ENCODE results near the gene CORO7.

Gene CORO7

GRCh38 chr16:4416200-4417032 is at the start of gene CORO7:
Gene CORO7 (minus strand): TSS chr16:4416596. CDS start chr16:4416518, 78 bp downstream.
- DNase-seq (ENCODE audit: insufficient read length, low spot score) (peak; percentile 95), FAIRE-seq (no peak)
- peak; percentile 30; the same call in 1 of the 2 replicates for TF ChIP-seq POLR2A (IDR thresholded peaks at IDR 0.05; ENCODE audit: low read depth, low read length)

- FAIRE-seq: no peak
- peak; percentile 35 for DNase-seq (ENCODE audit: insufficient read length, low spot score)
- no peak for TF ChIP-seq POLR2A (IDR thresholded peaks at IDR 0.05; ENCODE audit: low read depth, low read length)
Measured at GRCh38 chr16:4463522-4464163, 47.2 kb upstream of the CORO7 start.

GRCh38 chr16:4461250-4462085 is 45.1 kb upstream of the CORO7 start:
- FAIRE-seq (no peak), DNase-seq (ENCODE audit: insufficient read length, low spot score) (no peak)
- TF ChIP-seq POLR2A (IDR thresholded peaks at IDR 0.05; ENCODE audit: low read depth, low read length): no peak

DNA sequence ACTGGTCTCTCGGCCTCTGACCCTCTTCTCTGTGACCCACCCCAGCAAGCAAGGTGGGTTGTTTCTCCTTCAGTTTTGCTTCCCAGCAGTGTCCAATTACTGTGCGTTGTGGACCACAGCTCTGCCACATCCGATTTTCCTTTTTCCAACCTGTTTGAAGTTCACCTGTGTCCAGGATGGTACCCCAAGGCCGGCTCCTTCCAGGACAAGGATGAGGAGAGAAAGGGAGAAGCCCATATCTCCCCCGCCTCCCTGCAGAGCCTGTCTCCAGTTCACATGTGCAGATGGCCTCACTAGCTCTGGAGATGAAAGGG is 44.5 kb upstream of the CORO7 start:
- no peak for FAIRE-seq
- no peak for DNase-seq (ENCODE audit: insufficient read length, low spot score)
- TF ChIP-seq POLR2A (IDR thresholded peaks at IDR 0.05; ENCODE audit: low read depth, low read length): no peak

- FAIRE-seq (no peak), DNase-seq (ENCODE audit: insufficient read length, low spot score) (no peak)
- TF ChIP-seq POLR2A (IDR thresholded peaks at IDR 0.05; ENCODE audit: low read depth, low read length): no peak
Measured at GRCh38 chr16:4455951-4456350, 39.6 kb upstream of the CORO7 start.

DNA sequence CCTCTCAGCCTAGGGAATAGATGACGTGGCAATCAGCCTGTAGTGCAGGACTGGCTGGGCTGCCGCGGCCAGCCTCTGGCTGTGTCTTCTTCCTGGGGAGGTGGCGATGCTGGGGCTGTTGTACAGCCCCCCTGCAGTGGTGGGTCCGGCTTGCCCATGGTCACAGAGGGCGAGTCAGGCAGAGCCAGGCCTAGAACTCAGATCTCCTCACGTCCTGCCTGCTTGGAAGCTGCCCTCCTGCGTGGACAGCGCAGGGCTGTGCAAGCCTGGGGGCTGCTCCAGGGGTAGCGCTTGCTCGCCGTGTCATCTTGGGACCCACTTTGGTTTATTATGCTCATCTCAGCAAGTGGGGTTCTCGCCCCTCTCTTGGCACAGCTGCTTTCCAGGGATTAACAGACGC is 38.7 kb upstream of the CORO7 start:
- DNase-seq (ENCODE audit: insufficient read length, low spot score) (no peak), FAIRE-seq (no peak)
- TF ChIP-seq POLR2A (IDR thresholded peaks at IDR 0.05; ENCODE audit: low read depth, low read length): no peak

GRCh38 chr16:4454623-4455022 is 38.2 kb upstream of the CORO7 start:
- no peak for TF ChIP-seq POLR2A (IDR thresholded peaks at IDR 0.05; ENCODE audit: low read depth, low read length)
- FAIRE-seq: no peak
- no peak for DNase-seq (ENCODE audit: insufficient read length, low spot score)

DNA sequence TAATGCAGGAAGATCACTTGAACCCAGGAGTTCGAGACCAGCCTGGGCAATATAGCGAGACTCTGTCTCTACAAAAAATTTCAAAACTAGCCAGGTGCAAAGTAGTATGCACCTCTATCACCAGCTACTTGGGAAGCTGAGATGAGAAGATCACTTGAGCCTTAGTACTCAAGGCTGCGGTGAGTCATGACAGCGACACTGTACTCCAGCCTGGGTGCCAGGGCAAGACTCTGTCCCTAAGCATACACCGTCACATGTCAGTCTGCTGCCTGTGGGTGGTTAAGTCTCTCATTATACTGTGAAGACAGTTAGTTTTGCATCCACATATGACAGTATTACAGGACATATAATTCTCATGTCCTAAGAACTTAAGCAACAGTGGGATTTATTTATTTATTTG is 36.3 kb upstream of the CORO7 start:
- TF ChIP-seq POLR2A (IDR thresholded peaks at IDR 0.05; ENCODE audit: low read depth, low read length): no peak
- FAIRE-seq: no peak
- no peak for DNase-seq (ENCODE audit: insufficient read length, low spot score)

GRCh38 chr16:4450931-4451519 is 34.6 kb upstream of the CORO7 start:
- TF ChIP-seq POLR2A (IDR thresholded peaks at IDR 0.05; ENCODE audit: low read depth, low read length): no peak
- no peak for FAIRE-seq
- DNase-seq (ENCODE audit: insufficient read length, low spot score): no peak

DNA sequence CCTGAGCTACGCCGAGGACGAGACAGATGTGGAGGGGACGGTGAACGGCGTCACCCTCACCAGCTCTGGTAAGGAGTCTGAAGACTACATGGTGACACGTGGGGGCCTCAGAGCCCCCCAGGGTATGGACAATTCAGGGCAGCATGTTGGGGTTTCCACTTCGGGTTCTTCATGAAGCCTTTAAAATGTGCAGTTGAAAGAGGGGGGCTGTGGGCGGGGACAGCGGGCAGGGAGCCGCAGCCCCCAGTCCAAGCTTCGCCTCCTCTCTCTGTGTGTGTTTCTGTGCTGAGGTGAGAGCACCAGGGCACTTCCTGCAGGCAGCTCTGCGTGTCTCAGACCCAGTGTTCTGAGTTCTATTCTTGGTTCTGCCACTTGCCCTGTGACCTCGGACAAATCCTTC is 34.0 kb upstream of the CORO7 start:
- no peak for DNase-seq (ENCODE audit: insufficient read length, low spot score)
- no peak for TF ChIP-seq POLR2A (IDR thresholded peaks at IDR 0.05; ENCODE audit: low read depth, low read length)
- FAIRE-seq: no peak

DNA sequence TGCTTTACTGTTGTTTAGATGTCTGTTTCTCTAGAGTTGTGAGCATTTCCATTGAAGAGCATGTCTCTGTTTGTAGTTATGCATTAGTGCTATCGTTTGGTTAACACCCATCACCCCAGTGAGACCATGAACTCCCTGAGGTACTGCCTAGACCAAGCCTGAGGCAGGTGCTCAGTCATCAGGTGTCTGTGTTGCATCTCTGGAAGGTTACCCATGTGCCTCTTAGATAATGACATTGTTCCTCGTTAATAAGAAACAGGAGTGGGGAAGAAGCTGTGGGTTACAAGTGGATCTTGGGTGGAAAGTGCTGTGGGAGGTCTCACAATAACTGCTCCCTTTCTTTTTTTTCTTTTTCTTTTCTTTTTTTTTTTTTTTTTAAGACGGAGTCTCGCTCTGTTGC is 27.6 kb upstream of the CORO7 start:
- no peak for FAIRE-seq
- TF ChIP-seq POLR2A (IDR thresholded peaks at IDR 0.05; ENCODE audit: low read depth, low read length): no peak
- no peak for DNase-seq (ENCODE audit: insufficient read length, low spot score)

DNA sequence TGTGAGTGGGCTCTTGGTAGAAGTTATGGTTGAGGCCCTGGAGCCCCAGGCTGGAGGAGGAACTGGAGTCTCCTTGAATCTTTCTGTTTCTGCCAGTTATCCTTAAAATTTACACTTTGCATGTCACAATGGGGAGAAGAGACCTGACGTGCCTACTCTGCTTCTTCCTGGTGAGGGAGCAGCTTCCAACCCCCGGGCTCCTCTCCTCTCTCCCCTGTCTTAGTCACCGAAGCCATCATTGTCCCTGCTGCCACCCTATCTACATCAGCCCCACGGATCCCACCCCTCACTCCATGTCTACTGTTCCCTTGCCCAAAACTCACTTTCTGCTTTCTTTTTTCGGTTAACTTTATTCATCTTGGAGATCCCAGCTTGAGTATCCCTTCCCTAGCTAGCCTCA is 26.9 kb upstream of the CORO7 start:
- FAIRE-seq (no peak), DNase-seq (ENCODE audit: insufficient read length, low spot score) (no peak)
- no peak for TF ChIP-seq POLR2A (IDR thresholded peaks at IDR 0.05; ENCODE audit: low read depth, low read length)

GRCh38 chr16:4442371-4442770 is 26.0 kb upstream of the CORO7 start:
- no peak for TF ChIP-seq POLR2A (IDR thresholded peaks at IDR 0.05; ENCODE audit: low read depth, low read length)
- DNase-seq (ENCODE audit: insufficient read length, low spot score) (no peak), FAIRE-seq (no peak)

- no peak for TF ChIP-seq POLR2A (IDR thresholded peaks at IDR 0.05; ENCODE audit: low read depth, low read length)
- FAIRE-seq: no peak
- no peak for DNase-seq (ENCODE audit: insufficient read length, low spot score)
Measured at GRCh38 chr16:4437366-4437765, 21.0 kb upstream of the CORO7 start.

Measured in H54 (cell line).